ENCODE measurements around the gene CRYBB1. TPM values are rescaled to one million over a fixed set of nuclear protein-coding genes. Genes with fewer than 3 reads are reported as not detected.

CRYBB1 gene
- total and polyA plus RNA-seq, 2 donors (not counting 1 experiment from before 2014, with no cell fraction given), result 0.18 TPM; not detected in 1

DNA sequence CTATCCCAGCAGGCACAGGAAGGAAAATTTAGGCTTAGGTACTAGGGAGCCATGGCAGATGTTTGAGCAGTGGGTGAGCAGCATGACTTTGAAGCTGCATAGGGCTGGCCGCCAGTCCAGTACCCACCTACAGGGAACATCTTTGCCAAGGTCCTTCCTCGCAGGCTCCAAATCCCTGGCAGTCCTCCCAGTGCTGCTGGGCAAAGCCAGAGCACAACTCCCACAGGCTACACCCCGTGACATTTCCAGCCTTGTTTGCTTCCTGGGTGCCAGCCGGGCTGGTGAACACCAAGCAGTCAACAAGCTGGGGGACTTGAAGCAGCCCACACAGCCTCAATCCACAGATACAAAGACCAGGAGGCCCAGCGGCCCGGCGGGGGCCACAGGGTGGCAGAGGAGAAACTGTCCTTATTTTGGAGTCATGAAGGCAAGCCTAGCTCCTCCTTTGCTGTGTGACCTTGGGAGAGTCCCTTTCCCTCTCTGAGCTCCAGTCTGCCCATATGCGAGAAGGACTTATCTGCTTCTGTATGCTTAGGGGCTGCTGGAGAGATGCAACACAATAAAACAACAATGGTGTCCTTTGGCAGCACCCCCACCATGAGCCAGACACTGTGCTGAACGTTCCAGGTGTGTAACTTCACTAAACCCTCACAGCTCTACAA is 55.9 kb downstream of the CRYBB1 start:
- H3K9ac ChIP-seq (ENCODE audit: low read length), result no peak overlapping the region
- H3K9me3 ChIP-seq (ENCODE audit: control extremely low read depth in 1 of 3, control insufficient read depth in 2 of 3, insufficient read depth in 1 of 3, low read length in 2 of 3), result no peaks in the 10 kb centered on the region
- Mint-ChIP-seq H3K27me3 (no peaks in the 10 kb centered on the region), H3K27ac (no peak overlapping the region), H3K4me1 (peaks cover 4% of the 10 kb centered on the region), H3K4me3 (no peak overlapping the region), H3K9me3 (ENCODE audit: insufficient read depth) (no peaks in the 10 kb centered on the region)
- intact Hi-C loops (cut with micrococcal nuclease), result no loop called here
- ATAC-seq (ENCODE audit: low read depth) (no peak), DNase-seq (no peak)
- H3K36me3 ChIP-seq (replicated peaks in 1 of 2; ENCODE audit: control extremely low read depth in 1 of 2, control insufficient read depth in 1 of 2, extremely low read depth in 1 of 2, insufficient read depth in 2 of 2, low read length in 1 of 2), result peaks cover 0 to 16% of the 10 kb centered on the region in 2 experiments
- no peak overlapping the region for H2AFZ ChIP-seq (ENCODE audit: insufficient read depth, low read depth, low read length, poor library complexity, severe bottlenecking)
- 81% methylated on average over 6 of the region's 9 CpGs for WGBS (ENCODE audit: insufficient coverage)
- no peak for TF ChIP-seq EZH2 (IDR thresholded peaks at IDR 0.05; ENCODE audit: borderline replicate concordance, insufficient read depth, low read depth, low read length, poor library complexity, severe bottlenecking)
- TF ChIP-seq, protein P1, sequence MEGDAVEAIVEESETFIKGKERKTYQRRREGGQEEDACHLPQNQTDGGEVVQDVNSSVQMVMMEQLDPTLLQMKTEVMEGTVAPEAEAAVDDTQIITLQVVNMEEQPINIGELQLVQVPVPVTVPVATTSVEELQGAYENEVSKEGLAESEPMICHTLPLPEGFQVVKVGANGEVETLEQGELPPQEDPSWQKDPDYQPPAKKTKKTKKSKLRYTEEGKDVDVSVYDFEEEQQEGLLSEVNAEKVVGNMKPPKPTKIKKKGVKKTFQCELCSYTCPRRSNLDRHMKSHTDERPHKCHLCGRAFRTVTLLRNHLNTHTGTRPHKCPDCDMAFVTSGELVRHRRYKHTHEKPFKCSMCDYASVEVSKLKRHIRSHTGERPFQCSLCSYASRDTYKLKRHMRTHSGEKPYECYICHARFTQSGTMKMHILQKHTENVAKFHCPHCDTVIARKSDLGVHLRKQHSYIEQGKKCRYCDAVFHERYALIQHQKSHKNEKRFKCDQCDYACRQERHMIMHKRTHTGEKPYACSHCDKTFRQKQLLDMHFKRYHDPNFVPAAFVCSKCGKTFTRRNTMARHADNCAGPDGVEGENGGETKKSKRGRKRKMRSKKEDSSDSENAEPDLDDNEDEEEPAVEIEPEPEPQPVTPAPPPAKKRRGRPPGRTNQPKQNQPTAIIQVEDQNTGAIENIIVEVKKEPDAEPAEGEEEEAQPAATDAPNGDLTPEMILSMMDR (IDR thresholded peaks at IDR 0.05), result no peak
- H3K4me2 ChIP-seq (replicated peaks; ENCODE audit: low read depth, low read length, poor library complexity, severe bottlenecking), result no peak overlapping the region
- H3K27ac ChIP-seq (ENCODE audit: low read length in 2 of 2), result no peak overlapping the region
- peaks cover 73% of the 10 kb centered on the region for H3K79me2 ChIP-seq (ENCODE audit: control insufficient read depth, insufficient read depth, low read length)
- peaks cover 3% of the 10 kb centered on the region for H4K20me1 ChIP-seq (ENCODE audit: control insufficient read depth, insufficient read depth, low read length, poor library complexity, severe bottlenecking)
- ChIA-PET POLR2A (no interaction called here), CTCF (no interaction called here)
- no peaks in the 10 kb centered on the region for H3K27me3 ChIP-seq (replicated peaks in 1 of 4; ENCODE audit: control extremely low read depth in 1 of 4, control insufficient read depth in 3 of 4, insufficient read depth in 4 of 4, low read length in 3 of 4)
- H3K4me1 ChIP-seq (ENCODE audit: control insufficient read depth in 2 of 2, insufficient read depth in 2 of 2, low read length in 2 of 2), result no peaks in the 10 kb centered on the region
- H3K4me3 ChIP-seq (ENCODE audit: control extremely low read depth in 1 of 5, extremely low read depth in 1 of 5, insufficient read depth in 1 of 5, low read depth in 2 of 5, low read length in 4 of 5), result no peak overlapping the region

DNA sequence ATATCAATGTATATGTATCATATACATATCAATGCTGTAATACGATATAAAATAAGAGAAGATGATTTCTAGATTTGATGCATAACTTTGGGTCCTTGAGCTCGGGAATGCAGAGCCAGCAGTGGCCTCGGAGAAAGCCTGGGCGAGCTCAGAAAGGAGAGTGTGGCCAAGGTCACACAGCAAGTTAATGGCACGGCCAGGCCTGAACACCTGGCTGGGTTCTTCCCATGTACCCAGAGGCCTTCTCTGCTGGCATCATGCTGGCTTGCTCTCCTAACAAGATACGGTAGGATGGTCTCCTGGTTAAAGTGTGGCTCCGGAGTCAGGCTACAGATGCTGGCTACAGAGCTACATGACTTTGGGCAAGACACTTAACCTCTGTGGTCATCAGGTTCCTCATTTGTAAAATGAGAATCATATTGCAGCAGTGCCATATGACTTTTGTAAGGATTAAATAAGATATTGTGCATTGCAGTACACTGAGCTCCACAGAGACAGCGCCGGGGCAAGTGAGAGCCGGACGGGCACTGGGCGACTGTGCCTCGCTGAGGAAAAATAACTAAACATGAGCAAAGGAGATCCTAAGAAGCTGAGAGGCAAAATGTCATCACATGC is 57.8 kb downstream of the CRYBB1 start:
- Mint-ChIP-seq H3K4me3 (no peak overlapping the region), H3K27ac (no peak overlapping the region), H3K27me3 (no peaks in the 10 kb centered on the region), H3K4me1 (peaks cover 1% of the 10 kb centered on the region), H3K9me3 (ENCODE audit: insufficient read depth) (no peaks in the 10 kb centered on the region)
- DNase-seq (no peak), ATAC-seq (ENCODE audit: low read depth) (no peak)
- H3K36me3 ChIP-seq (replicated peaks in 1 of 2; ENCODE audit: control extremely low read depth in 1 of 2, control insufficient read depth in 1 of 2, extremely low read depth in 1 of 2, insufficient read depth in 2 of 2, low read length in 1 of 2), result peaks cover 1 to 13% of the 10 kb centered on the region in 2 experiments
- no peaks in the 10 kb centered on the region for H4K20me1 ChIP-seq (ENCODE audit: control insufficient read depth, insufficient read depth, low read length, poor library complexity, severe bottlenecking)
- no peaks in the 10 kb centered on the region for H3K4me1 ChIP-seq (ENCODE audit: control insufficient read depth in 2 of 2, insufficient read depth in 2 of 2, low read length in 2 of 2)
- H3K9ac ChIP-seq (ENCODE audit: low read length), result no peak overlapping the region
- POLR2A ChIA-PET, result no interaction called here
- H3K27ac ChIP-seq (ENCODE audit: low read length in 2 of 2), result no peak overlapping the region
- H3K4me2 ChIP-seq (replicated peaks; ENCODE audit: low read depth, low read length, poor library complexity, severe bottlenecking), result no peak overlapping the region
- H2AFZ ChIP-seq (ENCODE audit: insufficient read depth, low read depth, low read length, poor library complexity, severe bottlenecking), result no peak overlapping the region
- 93% methylated on average over 8 of the region's 13 CpGs for WGBS (ENCODE audit: insufficient coverage)
- no peaks in the 10 kb centered on the region for H3K9me3 ChIP-seq (ENCODE audit: control extremely low read depth in 1 of 3, control insufficient read depth in 2 of 3, insufficient read depth in 1 of 3, low read length in 2 of 3)
- intact Hi-C loops (cut with micrococcal nuclease), result no loop called here
- CTCF ChIA-PET, result no interaction called here
- TF ChIP-seq, protein P1 (IDR thresholded peaks at IDR 0.05), result no peak
- TF ChIP-seq EZH2 (IDR thresholded peaks at IDR 0.05; ENCODE audit: borderline replicate concordance, insufficient read depth, low read depth, low read length, poor library complexity, severe bottlenecking), result no peak
- no peaks in the 10 kb centered on the region for H3K27me3 ChIP-seq (replicated peaks in 1 of 4; ENCODE audit: control extremely low read depth in 1 of 4, control insufficient read depth in 3 of 4, insufficient read depth in 4 of 4, low read length in 3 of 4)
- H3K79me2 ChIP-seq (ENCODE audit: control insufficient read depth, insufficient read depth, low read length), result peaks cover 74% of the 10 kb centered on the region
- H3K4me3 ChIP-seq (ENCODE audit: control extremely low read depth in 1 of 5, extremely low read depth in 1 of 5, insufficient read depth in 1 of 5, low read depth in 2 of 5, low read length in 4 of 5), result no peak overlapping the region
